Breast epithelium (tissue), 4 donors: ENCODE measurements around the gene PHOX2B. TPM values are rescaled to one million over a fixed set of nuclear protein-coding genes. Genes with fewer than 3 reads are reported as not detected.

Experiments
- DNase-seq, 2 donors: peaks; one replicate each; pipeline ENCODE4 v3.0.0-alpha.2; 2019; ENCODE audit warnings: low spot score in 2 of 2
- H3K27ac ChIP-seq, 2 donors: fragments of 200-600 bp; sonication (generic) in 1 of 2; one replicate each; pipeline ENCODE4 v1.5.1; 2016 to 2019; ENCODE audit warnings: mild to moderate bottlenecking in 1 of 2
- H3K27me3 ChIP-seq, 2 donors: fragments of 200-600 bp; sonication (generic) in 1 of 2; one replicate each; pipeline versions ENCODE4 v1.5.1 to v1.6.0; 2017 to 2019; ENCODE audit warnings: control low read depth in 1 of 2, mild to moderate bottlenecking in 1 of 2
- H3K36me3 ChIP-seq: fragments of 200-600 bp; one replicate; pipeline ENCODE4 v1.5.1; 2019
- H3K4me1 ChIP-seq, 2 donors: fragments of 200-600 bp; sonication (generic); one replicate each; pipeline ENCODE4 v1.5.1; 2016 to 2019; ENCODE audit warnings: control low read depth in 1 of 2
- H3K4me3 ChIP-seq, 3 donors: fragments of 200-600 bp; sonication (generic); 1 replicate in 2 of 3; 2 replicates in 1 of 3; pipeline ENCODE4 v1.5.1; 2016 to 2019; ENCODE audit warnings: mild to moderate bottlenecking in 3 of 3, moderate library complexity in 2 of 3
- H3K9me3 ChIP-seq, 2 donors: fragments of 200-600 bp; sonication (generic) in 1 of 2; one replicate each; pipeline ENCODE4 v1.5.1; 2016 to 2019; ENCODE audit warnings: control low read depth in 1 of 2
- POLR2A ChIP-seq: fragments of 450-650 bp; IDR thresholded peaks from one replicate; pipeline ENCODE4 v1.6.1; 2016; ENCODE audit warnings: antibody characterized with exemption, mild to moderate bottlenecking, moderate library complexity
- POLR2AphosphoS5 ChIP-seq, 3 donors: sonication (generic); formaldehyde crosslinking; IDR thresholded peaks; one replicate each; pipeline ENCODE4 v1.6.1; 2017; ENCODE audit warnings: antibody characterized with exemption in 3 of 3
- intact Hi-C: fragments of 100-400 bp; cut with DNase I; formaldehyde crosslinking; loops from one replicate; pipeline ENCODE4 v1.15.1; 2023; ENCODE audit warnings: low total_unique reads
- total RNA-seq, 3 donors: library from RNA; depleted of rRNA; stranded (reverse); fragments of >200 nt; gene quantifications; one replicate each; pipeline ENCODE4 v1.1.0, GENCODE V29; 2016
- TF ChIP-seq, protein P1 (sequence below), 3 donors: fragments of 450-650 bp; IDR thresholded peaks; one replicate each; pipeline ENCODE4 v1.5.1; 2016 to 2017; ENCODE audit warnings: antibody characterized with exemption in 3 of 3, mild to moderate bottlenecking in 3 of 3, moderate library complexity in 3 of 3

PHOX2B gene
- total RNA-seq, 3 donors from 2014 or later = not detected

DNA sequence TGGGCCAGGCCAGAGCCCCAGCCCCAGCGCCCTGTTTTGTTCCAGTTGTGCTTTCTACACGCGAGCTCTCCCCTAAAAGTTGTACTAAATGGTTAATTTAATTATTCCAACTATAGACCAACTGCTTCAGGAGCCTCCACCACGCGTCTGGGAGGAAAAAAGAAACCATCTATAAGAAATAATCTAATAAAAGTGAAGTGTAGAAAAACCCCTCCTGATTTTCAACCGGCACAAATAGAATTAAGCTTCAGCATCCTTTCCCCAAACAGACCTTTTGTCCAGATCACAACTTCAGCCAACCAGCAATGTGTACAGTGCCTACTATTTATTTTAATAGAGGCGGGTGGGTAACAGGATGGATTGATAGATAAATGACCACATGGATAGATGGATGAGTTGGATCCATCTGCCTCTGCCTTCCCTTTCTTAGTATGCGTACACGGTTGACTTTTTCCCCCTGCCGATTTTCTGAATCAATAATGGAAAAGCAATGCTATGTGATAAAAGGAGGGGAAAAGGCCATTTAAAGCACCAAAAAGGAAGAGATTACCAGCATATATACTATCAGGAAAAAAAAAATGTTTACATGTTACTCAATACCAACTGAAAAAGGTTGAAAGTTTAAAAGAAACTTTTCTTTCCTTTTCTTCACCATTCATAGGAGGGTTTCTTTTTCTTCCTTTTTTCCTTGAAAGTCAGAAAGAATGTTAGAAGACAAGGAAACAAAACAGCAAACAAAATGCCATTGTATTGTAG is 3.7 kb upstream of the PHOX2B start:
- intact Hi-C loops = no loop called here
- no peak for DNase-seq
- Histone ChIP-seq H3K27ac (no peak overlapping the region), H3K36me3 (no peaks in the 10 kb centered on the region), H3K4me3 (no peak overlapping the region), H3K9me3 (no peaks in the 10 kb centered on the region), H3K27me3 (peaks cover 0 to 82% of the 10 kb centered on the region in 2 donors), H3K4me1 (no peaks in the 10 kb centered on the region)
- TF ChIP-seq POLR2A = no peak
- no peak for TF ChIP-seq POLR2AphosphoS5 (IDR thresholded peaks at IDR 0.05)
- TF ChIP-seq, protein P1, sequence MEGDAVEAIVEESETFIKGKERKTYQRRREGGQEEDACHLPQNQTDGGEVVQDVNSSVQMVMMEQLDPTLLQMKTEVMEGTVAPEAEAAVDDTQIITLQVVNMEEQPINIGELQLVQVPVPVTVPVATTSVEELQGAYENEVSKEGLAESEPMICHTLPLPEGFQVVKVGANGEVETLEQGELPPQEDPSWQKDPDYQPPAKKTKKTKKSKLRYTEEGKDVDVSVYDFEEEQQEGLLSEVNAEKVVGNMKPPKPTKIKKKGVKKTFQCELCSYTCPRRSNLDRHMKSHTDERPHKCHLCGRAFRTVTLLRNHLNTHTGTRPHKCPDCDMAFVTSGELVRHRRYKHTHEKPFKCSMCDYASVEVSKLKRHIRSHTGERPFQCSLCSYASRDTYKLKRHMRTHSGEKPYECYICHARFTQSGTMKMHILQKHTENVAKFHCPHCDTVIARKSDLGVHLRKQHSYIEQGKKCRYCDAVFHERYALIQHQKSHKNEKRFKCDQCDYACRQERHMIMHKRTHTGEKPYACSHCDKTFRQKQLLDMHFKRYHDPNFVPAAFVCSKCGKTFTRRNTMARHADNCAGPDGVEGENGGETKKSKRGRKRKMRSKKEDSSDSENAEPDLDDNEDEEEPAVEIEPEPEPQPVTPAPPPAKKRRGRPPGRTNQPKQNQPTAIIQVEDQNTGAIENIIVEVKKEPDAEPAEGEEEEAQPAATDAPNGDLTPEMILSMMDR (IDR thresholded peaks at IDR 0.05) = no peak

DNA sequence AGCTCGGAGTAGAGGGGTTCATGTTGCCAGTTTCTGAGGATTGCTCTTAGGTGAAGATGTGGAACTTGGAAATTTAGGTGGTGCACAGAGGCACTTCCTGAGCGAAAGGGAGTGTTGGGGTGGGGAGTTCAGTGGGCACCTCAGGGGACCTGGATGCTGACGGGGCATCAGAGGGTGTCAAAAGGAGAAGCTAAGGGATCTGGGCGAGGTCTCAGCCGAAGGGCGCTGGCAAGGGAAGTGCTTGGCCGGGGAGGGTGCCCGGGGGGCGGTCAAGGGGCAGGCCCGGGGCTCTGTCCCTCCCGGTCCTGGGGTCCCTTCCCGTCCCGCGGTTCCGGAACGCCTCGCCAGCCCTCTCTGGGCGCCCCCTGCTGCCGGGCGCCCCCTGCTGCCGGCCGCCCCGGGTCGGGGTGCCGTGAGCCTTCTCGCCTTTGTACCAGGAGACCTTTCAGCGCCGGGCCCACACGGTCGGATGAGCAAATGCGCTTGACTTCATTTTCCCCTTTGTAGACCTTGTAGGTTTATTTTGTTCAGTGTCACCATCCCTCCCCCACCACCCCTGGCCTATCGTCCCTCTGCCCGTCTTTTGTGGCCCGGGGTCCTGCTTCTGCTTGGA is 3.0 kb upstream of the PHOX2B start:
- H3K36me3 ChIP-seq = no peaks in the 10 kb centered on the region
- no peak for DNase-seq
- H3K27me3 ChIP-seq = peaks cover 4 to 89% of the 10 kb centered on the region in 2 donors
- no peaks in the 10 kb centered on the region for H3K9me3 ChIP-seq
- H3K27ac ChIP-seq = no peak overlapping the region
- H3K4me1 ChIP-seq = no peaks in the 10 kb centered on the region
- no peak overlapping the region for H3K4me3 ChIP-seq
- intact Hi-C loops = no loop called here
- TF ChIP-seq, protein P1 (IDR thresholded peaks at IDR 0.05) = no peak
- no peak for TF ChIP-seq POLR2A
- no peak for TF ChIP-seq POLR2AphosphoS5 (IDR thresholded peaks at IDR 0.05)

DNA sequence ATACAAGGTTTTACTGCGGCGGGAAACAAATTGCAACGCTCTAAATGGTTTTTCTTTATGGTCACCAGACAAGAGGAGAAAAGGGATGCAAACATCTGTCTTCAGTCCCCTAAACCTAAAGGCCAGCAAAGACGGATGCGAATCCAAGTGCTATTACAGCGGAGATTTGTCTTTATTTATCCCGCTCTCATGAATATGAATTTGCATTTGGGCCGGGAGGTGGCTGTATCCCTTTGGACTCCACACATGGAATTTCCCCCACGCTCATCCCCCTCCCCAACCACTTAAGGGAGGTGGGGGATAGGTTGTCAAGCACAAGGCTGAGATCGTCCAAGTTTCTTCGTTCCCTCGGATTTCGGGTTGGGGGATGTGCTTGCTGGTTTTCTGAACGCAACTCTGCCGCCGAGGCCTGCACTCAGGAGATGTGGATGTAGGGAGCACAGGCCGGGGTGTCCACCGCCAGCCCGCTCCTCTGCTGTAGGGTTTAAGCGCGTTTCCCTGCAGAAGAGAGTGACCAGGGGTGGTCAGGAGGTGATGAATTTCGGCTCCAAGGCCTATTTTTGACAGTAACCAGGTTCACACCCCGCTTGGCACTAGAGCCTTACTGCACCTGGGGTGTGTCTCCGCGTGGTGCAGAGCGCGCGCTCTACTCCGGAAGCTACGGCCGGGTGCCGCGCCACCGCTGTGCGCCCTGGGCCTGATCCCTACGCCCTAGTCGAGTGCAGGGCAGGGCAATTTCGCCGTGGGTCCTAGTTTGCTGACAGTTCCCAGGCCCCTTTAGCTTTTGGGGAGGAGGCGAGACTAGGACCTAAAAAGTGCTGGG is 2.3 kb upstream of the PHOX2B start:
- intact Hi-C loops = no loop called here

DNA sequence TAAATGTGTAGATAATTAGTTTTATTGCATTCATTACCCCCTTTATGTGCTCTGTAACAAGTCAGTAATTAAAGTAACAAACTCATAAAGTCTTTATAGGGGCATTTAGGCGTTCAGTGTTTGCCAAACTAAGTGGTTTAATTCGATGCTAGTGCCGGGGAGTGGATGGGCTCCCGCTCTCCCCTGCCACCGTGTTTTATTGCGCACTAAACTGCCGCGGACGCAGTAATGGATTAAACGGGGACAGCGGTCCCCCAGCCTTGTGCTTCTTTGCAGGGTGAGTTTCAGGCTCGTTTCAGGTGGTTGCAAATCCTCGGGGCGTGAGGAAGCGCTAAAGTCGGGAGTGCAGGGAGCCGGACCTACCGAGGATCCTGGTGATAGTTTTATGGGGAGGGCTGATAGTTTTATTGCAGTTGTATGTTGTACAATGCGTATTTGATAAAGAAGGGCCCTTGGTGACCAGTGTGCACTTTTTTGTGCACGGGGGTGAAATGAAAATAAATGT is 1.6 kb upstream of the PHOX2B start:
- TF ChIP-seq POLR2A (no peak), POLR2AphosphoS5 (IDR thresholded peaks at IDR 0.05) (no peak)
- TF ChIP-seq, protein P1 (IDR thresholded peaks at IDR 0.05) = no peak

More for the DNA sequence above, 2.3 kb upstream of the PHOX2B start:
- H3K4me1 ChIP-seq = no peaks in the 10 kb centered on the region
- H3K36me3 ChIP-seq = no peaks in the 10 kb centered on the region
- no peak for DNase-seq
- TF ChIP-seq POLR2A (no peak), POLR2AphosphoS5 (IDR thresholded peaks at IDR 0.05) (no peak)
- TF ChIP-seq, protein P1 (IDR thresholded peaks at IDR 0.05) = no peak
- peaks cover 6 to 95% of the 10 kb centered on the region in 2 donors for H3K27me3 ChIP-seq
- no peak overlapping the region for H3K4me3 ChIP-seq
- H3K9me3 ChIP-seq = no peaks in the 10 kb centered on the region
- no peak overlapping the region for H3K27ac ChIP-seq

More for the DNA sequence above, 1.6 kb upstream of the PHOX2B start:
- H3K27me3 ChIP-seq = peaks cover 6 to 97% of the 10 kb centered on the region in 2 donors
- DNase-seq = no peak
- no peaks in the 10 kb centered on the region for H3K36me3 ChIP-seq
- H3K27ac ChIP-seq = no peak overlapping the region
- no peaks in the 10 kb centered on the region for H3K4me1 ChIP-seq
- H3K4me3 ChIP-seq = no peak overlapping the region
- intact Hi-C loops = no loop called here
- no peaks in the 10 kb centered on the region for H3K9me3 ChIP-seq
